ENCODE results near the gene PCDH11Y.
"Not testable (repeated sequence)": the region's sequence is repeated elsewhere in the genome, so short reads cannot be mapped to it uniquely, and the experiment has no call there.

The PCDH11Y gene

DNA sequence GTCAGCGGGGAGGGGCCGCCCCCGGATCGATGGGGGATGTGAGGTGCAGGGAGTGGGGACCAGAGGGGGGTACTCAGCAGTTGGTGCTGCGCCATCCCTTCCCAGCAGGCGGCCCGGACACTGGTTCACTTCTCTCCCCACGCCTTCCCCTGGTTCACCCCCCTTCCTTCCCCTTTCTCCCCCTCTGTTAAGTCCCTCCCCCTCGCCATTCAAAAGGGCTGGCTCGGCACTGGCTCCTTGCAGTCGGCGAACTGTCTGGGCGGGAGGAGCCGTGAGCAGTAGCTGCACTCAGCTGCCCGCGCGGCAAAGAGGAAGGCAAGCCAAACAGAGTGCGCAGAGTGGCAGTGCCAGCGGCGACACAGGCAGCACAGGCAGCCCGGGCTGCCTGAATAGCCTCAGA lies at the start of gene PCDH11Y:
Gene PCDH11Y, plus strand, starts transcription at position 240 of the 400 bp plus-strand sequence. CDS start 56,804 bp downstream, outside the sequence.
- not testable (repeated sequence) for DNase-seq (ENCODE audit: low spot score)

- not testable (repeated sequence) for DNase-seq (ENCODE audit: low spot score)
Measured at GRCh38 chrY:4967894-4968293, 32.2 kb upstream of the PCDH11Y start.

DNA sequence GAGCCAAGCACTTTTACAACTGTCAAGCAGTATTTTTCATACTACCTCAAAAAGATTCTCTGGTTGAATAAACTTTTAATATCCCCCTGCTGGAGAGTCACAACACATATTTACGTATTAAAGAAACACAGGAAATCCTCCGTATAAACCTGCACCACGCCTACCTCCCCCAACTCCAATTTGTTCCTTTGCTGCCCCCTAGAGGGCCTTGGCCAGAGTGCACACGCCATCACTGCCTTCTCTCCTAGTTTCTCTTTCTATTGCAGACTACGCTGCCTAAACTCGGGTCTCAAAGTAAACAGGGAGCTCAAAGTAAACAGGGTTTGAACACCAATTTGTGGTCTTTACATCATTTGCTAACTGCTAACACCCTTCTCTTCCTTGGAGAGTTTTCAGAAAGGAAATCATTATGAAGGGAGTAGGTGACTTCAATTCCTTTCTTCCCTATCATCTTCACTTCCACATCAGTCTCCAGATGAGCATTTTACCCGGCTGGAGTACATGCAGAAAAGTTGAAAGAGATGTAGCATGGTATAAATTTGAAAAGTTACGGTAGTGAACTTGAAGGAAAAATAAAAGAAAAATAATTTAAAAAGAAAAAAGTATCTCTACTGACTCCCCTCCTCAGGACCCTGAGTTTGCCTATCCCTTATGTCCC lies 8.2 kb upstream of the PCDH11Y start:
- DNase-seq (ENCODE audit: low spot score), result not testable (repeated sequence)

- not testable (repeated sequence) for DNase-seq (ENCODE audit: low spot score)
Measured at GRCh38 chrY:4994892-4995291, 5.2 kb upstream of the PCDH11Y start.

GRCh38 chrY:5002476-5003184 lies 2.5 kb downstream of the PCDH11Y start:
- not testable (repeated sequence) for DNase-seq (ENCODE audit: low spot score)

- DNase-seq (ENCODE audit: low spot score), result not testable (repeated sequence)
Measured at GRCh38 chrY:5038972-5039523, 39.0 kb downstream of the PCDH11Y start.

GRCh38 chrY:5083017-5083416 lies 82.9 kb downstream of the PCDH11Y start:
- DNase-seq (ENCODE audit: low spot score), result not testable (repeated sequence)

- DNase-seq (ENCODE audit: low spot score), result not testable (repeated sequence)
Measured at GRCh38 chrY:5182998-5183397, 182.9 kb downstream of the PCDH11Y start.

DNA sequence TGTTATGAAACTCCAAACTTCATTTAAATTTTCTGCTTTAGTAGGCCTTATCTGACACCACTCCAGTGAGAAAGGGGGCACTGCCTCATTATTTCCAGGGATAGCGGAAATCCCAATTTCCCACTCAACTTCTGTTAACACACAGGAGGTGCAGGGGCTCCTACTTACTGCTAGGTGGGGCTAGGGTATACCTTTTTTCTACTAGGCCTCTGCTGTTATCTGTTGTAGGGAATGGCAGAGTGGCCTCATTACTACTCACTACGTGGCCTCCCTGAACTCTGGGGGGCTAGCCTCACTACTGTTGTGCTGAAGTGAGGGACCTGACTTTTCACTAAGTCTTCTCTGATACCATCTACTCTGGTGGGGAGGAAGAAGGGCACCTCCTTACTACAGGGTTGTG lies 215.0 kb downstream of the PCDH11Y start:
- DNase-seq (ENCODE audit: low spot score), result not testable (repeated sequence)

- not testable (repeated sequence) for DNase-seq (ENCODE audit: low spot score)
Measured at GRCh38 chrY:5324931-5325330, 324.8 kb downstream of the PCDH11Y start.

DNA sequence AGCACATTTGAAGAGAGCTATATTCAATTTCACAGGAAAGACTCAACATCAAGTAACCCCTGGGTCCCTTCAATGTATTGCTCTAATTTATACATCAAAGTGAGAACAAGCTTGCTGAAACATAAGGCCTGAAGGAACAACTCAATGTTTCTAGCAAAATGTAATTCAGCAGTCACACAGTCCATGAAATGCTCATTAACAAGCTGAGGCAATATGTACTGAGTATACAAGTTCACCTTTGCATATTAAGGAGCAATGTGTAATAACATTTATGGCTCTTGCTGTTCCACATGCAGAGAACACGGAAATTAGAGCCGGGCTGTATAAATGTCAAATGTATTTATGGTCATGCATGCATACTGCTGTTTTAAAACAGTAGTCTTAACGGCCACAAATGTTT lies 342.1 kb downstream of the PCDH11Y start:
- not testable (repeated sequence) for DNase-seq (ENCODE audit: low spot score)

GRCh38 chrY:5543705-5544104 lies 543.6 kb downstream of the PCDH11Y start:
- not testable (repeated sequence) for DNase-seq (ENCODE audit: low spot score)

- DNase-seq (ENCODE audit: low spot score), result not testable (repeated sequence)
Measured at GRCh38 chrY:5638589-5638988, 638.5 kb downstream of the PCDH11Y start.

DNA sequence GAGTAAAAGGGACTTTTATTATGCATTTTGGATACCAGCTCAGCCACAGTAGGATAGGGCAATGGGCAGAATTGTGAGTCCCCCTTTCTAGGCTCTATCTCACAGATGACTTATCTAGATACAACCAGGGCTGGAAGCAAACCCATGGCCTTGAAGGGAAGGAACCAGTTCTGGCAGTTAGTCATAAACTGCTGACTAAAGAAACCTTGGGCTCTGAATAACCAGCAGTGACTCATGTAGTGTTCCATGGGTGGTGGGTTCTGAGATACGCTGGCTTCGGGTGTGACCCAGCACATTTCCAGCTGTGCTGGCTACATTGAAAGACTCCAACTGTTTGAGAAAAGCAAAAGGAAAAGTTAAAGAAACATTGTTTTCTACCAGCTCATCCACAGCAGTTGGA lies 679.2 kb downstream of the PCDH11Y start:
- DNase-seq (ENCODE audit: low spot score), result not testable (repeated sequence)

DNA sequence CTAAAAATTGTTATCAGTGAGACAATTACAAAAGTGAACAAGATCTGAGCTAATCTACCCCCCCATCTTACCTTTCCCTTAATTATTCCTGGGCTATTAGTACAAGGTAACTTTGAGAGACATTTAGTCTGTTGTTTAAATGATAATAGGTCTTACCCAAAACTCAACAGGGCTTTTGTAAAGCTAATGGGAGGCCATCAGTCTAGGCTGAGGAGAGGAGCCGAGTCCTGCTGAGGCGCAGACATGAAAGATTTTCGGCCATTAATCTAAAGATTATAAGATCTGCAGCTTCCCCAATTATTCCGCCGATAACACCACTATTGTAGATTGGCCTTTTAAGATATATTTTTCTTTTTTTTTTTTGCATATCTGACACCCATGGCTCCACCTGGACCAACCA lies 708.6 kb downstream of the PCDH11Y start:
- DNase-seq (ENCODE audit: low spot score), result not testable (repeated sequence)

DNA sequence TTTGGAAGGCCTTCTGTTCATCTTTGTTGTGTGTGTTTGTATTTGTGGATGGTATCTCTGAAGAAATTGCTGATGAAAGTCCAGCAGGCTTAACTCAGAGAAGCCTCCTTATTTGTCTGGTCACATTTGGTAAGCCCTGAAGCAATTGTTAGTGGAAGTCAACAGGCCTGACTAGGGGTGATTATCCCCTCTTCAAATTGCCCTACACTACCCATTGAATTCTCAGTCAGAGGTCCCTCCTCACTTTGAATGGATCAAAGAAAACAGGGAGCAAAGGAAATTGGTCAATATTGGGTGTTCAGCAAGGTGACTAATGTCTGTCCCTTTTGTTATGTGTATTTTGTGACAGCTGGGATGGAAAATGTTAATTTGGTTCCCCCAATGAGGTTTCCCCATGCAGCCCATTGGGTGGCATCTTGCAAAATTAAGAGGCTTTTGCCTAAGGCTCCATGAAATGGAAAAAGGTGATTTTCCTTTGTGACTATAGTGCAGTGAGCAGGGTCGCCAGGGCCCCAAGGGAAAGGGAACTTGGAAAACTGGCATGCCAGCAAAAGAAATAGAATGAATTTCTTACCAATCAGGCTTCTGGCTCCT lies 709.8 kb downstream of the PCDH11Y start:
- DNase-seq (ENCODE audit: low spot score), result not testable (repeated sequence)

DNA sequence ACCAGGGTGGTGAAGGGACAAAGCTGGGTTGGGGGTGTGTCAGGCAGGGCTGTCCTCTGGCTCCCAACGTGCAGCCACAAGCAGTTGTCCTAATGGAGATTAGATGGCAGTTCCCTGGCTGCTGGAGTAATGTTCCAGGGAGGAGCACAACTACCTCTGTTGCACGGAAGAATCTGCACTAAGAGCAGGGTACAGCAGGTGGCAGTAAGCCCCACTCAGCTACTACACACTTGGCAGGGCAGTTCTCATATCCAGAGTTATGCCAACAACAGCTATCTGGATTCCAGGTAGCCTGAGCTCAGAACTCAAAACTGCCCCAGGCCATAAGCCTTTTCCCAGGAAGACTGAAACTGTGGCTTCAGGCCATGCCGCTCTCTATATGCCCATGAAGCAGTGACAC lies 761.3 kb downstream of the PCDH11Y start:
- DNase-seq (ENCODE audit: low spot score), result not testable (repeated sequence)

DNA sequence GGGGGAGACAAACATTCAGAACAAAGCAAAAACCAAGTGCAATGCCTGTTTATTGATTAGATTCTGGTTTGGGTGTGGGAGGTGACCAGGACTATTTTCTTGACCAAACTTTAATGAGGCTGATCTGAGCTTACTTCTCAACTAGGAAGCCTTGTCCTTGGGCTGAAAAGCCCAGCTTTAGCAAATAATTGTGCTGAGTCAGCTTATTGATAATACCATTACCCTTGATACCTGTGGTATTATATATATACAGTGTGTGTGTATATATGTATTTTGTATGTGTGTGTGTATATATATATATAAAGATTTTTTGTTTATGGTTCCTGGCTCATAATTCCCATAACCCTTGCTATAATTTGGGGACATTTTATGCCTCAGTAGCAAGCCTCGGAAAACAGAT lies 776.4 kb downstream of the PCDH11Y start:
- not testable (repeated sequence) for DNase-seq (ENCODE audit: low spot score)

All from GM03348 (cell line).